ENCODE measurements around the gene OSBPL7. TPM values are rescaled to one million over a fixed set of nuclear protein-coding genes. Genes with fewer than 3 reads are reported as not detected.

The OSBPL7 gene
- total and polyA plus RNA-seq, 2 of the 4 experiments (the other 2 are of a cell fraction), result 5.2 to 14.5 TPM

DNA sequence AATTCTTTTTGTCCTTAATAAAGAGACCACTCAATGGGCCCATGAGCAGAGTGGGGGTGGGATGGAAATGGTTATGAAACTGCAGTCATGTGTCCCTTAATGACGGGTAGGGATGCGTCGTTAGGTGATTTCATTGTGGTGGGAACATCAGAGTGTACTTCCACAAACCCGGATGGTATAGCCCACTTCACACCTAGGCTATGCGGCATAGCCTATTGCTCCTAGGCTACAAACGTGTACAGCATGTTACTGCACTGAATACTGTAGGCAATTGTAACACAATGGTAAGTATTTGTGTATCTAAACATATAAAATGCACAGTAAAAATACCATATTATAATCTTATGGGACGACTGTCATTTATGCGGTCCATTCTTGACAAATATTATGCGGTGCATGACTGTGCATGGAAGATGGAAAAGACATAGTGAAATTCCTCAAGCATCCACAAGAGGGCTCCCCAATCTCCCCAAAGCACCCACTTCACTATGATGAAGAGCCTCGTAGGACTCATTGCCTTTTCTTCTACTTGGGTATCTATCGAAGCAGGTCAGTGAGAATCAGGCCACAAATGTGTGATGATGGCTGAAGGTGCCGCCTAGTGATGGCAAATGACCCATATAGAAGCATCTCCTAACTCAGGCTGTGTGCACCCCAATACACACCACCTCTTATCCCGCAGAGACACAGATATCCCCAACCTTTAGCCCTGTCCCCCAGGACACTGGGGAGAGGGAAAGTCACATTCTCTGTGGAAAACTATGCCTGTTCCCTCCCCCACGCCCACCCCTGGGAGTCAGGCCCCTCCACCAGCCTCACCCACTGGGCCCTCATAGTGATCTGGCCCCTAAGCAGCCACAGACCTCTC is 45.0 kb downstream of the OSBPL7 start:
- CTCF ChIA-PET, result no interaction called here
- Histone ChIP-seq H3K27me3 (ENCODE audit: control insufficient read depth, insufficient read depth, low read length) (peaks cover 60% of the 10 kb centered on the region), H2AK5ac (ENCODE audit: low read depth, low read length) (no peak overlapping the region), H3K23ac (ENCODE audit: low read depth, low read length) (no peak overlapping the region), H4K20me1 (ENCODE audit: insufficient read depth, low read length) (peaks cover 3% of the 10 kb centered on the region; the same call in 1 of the 2 replicates), H3K9me1 (ENCODE audit: insufficient read depth, low read length) (no peaks in the 10 kb centered on the region), H3K4me1 (ENCODE audit: control insufficient read depth, insufficient read depth, low read length) (no peaks in the 10 kb centered on the region), H3K36me3 (ENCODE audit: control insufficient read depth, insufficient read depth, low read length) (no peaks in the 10 kb centered on the region), H4K91ac (ENCODE audit: insufficient read depth, low read depth, low read length) (no peak overlapping the region), H2BK5ac (ENCODE audit: low read depth, low read length, poor library complexity, severe bottlenecking) (no peak overlapping the region), H2BK120ac (ENCODE audit: low read depth, low read length) (no peak overlapping the region), H3K4me3 (ENCODE audit: insufficient read depth, low read depth, low read length) (no peak overlapping the region), H3K18ac (ENCODE audit: low read depth, low read length) (no peak overlapping the region), H3K27ac (ENCODE audit: insufficient read depth, low read length) (no peak overlapping the region), H4K5ac (ENCODE audit: low read depth, low read length) (no peak overlapping the region), H2AK9ac (replicated peaks; ENCODE audit: low read depth, low read length, poor library complexity) (no peak overlapping the region), H3K56ac (ENCODE audit: extremely low read depth, insufficient read depth, low read length) (no peak overlapping the region), H4K8ac (ENCODE audit: low read depth in 2 of 2, low read length in 2 of 2) (no peak overlapping the region), H2BK20ac (ENCODE audit: low read depth, low read length) (no peak overlapping the region), H3K4ac (ENCODE audit: low read depth, low read length) (no peak overlapping the region), H2AFZ (replicated peaks; ENCODE audit: low read length, poor library complexity) (no peak overlapping the region), H3K14ac (replicated peaks; ENCODE audit: low read depth, low read length) (no peak overlapping the region), H3K9me3 (ENCODE audit: control insufficient read depth, insufficient read depth, low read length) (peaks cover 4% of the 10 kb centered on the region), H3K9ac (ENCODE audit: low read depth, low read length) (no peak overlapping the region), H3K4me2 (ENCODE audit: low read depth, low read length) (no peak overlapping the region), H2BK15ac (ENCODE audit: low read depth, low read length) (no peak overlapping the region), H3K79me1 (ENCODE audit: low read depth in 1 of 2, low read length in 2 of 2) (no peaks in the 10 kb centered on the region)
- TF ChIP-seq RCOR1 (IDR thresholded peaks at IDR 0.05; ENCODE audit: insufficient replicate concordance, low read length) (no peak), SMC3 (IDR thresholded peaks at IDR 0.05; ENCODE audit: low read depth, low read length) (peak; percentile 59), POLR2A (IDR thresholded peaks at IDR 0.05; ENCODE audit: low read depth, low read length) (no peak), CEBPB (IDR thresholded peaks at IDR 0.05; ENCODE audit: low read depth, low read length) (no peak), CHD1 (IDR thresholded peaks at IDR 0.05; ENCODE audit: low read depth, low read length) (no peak), RAD21 (IDR thresholded peaks at IDR 0.05; ENCODE audit: low read length) (peak; percentile 67), NFE2L2 (IDR thresholded peaks at IDR 0.05; ENCODE audit: low read depth, low read length) (no peak)
- TF ChIP-seq, protein P1, sequence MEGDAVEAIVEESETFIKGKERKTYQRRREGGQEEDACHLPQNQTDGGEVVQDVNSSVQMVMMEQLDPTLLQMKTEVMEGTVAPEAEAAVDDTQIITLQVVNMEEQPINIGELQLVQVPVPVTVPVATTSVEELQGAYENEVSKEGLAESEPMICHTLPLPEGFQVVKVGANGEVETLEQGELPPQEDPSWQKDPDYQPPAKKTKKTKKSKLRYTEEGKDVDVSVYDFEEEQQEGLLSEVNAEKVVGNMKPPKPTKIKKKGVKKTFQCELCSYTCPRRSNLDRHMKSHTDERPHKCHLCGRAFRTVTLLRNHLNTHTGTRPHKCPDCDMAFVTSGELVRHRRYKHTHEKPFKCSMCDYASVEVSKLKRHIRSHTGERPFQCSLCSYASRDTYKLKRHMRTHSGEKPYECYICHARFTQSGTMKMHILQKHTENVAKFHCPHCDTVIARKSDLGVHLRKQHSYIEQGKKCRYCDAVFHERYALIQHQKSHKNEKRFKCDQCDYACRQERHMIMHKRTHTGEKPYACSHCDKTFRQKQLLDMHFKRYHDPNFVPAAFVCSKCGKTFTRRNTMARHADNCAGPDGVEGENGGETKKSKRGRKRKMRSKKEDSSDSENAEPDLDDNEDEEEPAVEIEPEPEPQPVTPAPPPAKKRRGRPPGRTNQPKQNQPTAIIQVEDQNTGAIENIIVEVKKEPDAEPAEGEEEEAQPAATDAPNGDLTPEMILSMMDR (conservative IDR thresholded peaks at IDR 0.05; ENCODE audit: low read depth, low read length), result peak; percentile 66
- POLR2A ChIA-PET (ENCODE audit: unreplicated experiment), result no interaction called here
- in situ Hi-C loops (cut with MboI; ENCODE audit: low sequenced_read_pairs) (no loop called here), intact Hi-C loops (cut with micrococcal nuclease) (loop anchor here (5.0 to 10.0 kb wide), 2 partner anchors 52 to 111 kb away; no protein-coding TSS in a partner anchor), dilution Hi-C loops (cut with HindIII; ENCODE audit: low sequenced_read_pairs, unreplicated experiment) (no loop called here)
- BruUV-seq (replicated peaks), result no TSS peak
- peak; percentile 94 for ATAC-seq (ENCODE audit: low read depth)
- DNase-seq, result peak; percentile 42
- no CpG with 5 or more reads among the region's 14 CpGs for WGBS, 2 experiments (ENCODE audit: extremely low coverage in 2 of 2, insufficient read length in 1 of 2)

Data from IMR-90 (cell line).